Tibial nerve (tissue), 3 donors: ENCODE data around the gene CFAP410.

ENCODE experiments used
- POLR2A ChIP-seq, 2 donors: fragments of 450-650 bp; IDR thresholded peaks; one replicate each; pipeline ENCODE4 v1.6.1; 2017; ENCODE audit warnings: antibody characterized with exemption in 2 of 2, mild to moderate bottlenecking in 2 of 2, moderate library complexity in 2 of 2
- TF ChIP-seq, protein P1 (sequence below), 5 experiments: fragments of 200-600 bp in 3 of 5; fragments of 450-650 bp in 2 of 5; sonication (generic) in 3 of 5; IDR thresholded peaks; one replicate each; pipeline ENCODE4 v1.5.1; 2016 to 2019; ENCODE audit warnings: antibody characterized with exemption in 5 of 5, mild to moderate bottlenecking in 3 of 5, moderate library complexity in 2 of 5

DNA sequence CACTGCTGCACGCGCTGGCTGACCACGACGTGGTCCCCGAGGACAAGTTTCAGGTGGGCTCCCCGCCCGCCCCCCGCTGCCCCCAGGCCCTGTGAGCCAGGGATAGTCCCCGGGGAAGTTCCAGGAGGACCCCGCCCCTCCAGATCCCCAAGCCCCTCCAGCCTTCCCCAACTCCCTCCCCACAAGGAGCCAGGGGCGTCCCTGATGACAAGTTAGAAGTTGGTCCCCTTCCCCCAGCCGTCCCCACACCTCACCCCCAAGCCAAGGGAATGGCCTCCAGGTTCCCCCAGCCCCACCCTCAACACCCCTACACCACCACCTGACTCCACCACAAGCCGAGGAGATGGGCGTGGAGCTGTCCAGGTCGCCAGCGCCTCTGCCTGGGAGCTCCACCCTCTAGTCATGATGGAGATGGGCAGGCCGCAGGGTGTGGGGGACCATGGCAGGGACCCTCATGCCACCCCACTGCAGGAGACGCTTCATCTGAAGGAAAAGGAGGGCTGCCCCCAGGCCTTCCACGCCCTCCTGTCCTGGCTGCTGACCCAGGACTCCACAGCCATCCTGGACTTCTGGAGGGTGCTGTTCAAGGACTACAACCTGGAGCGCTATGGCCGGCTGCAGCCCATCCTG, 53.0 kb downstream of the CFAP410 start:
- TF ChIP-seq, protein P1, sequence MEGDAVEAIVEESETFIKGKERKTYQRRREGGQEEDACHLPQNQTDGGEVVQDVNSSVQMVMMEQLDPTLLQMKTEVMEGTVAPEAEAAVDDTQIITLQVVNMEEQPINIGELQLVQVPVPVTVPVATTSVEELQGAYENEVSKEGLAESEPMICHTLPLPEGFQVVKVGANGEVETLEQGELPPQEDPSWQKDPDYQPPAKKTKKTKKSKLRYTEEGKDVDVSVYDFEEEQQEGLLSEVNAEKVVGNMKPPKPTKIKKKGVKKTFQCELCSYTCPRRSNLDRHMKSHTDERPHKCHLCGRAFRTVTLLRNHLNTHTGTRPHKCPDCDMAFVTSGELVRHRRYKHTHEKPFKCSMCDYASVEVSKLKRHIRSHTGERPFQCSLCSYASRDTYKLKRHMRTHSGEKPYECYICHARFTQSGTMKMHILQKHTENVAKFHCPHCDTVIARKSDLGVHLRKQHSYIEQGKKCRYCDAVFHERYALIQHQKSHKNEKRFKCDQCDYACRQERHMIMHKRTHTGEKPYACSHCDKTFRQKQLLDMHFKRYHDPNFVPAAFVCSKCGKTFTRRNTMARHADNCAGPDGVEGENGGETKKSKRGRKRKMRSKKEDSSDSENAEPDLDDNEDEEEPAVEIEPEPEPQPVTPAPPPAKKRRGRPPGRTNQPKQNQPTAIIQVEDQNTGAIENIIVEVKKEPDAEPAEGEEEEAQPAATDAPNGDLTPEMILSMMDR (IDR thresholded peaks at IDR 0.05), result no peak
- TF ChIP-seq POLR2A (IDR thresholded peaks at IDR 0.05), result no peak
